Stimulated activated CD8-positive, alpha-beta memory T cell treated with anti-CD3 and anti-CD28 coated beads, Interleukin-12 subunit alpha, Interleukin-12 subunit beta, amount 100 ng/mL, for 24 hours (primary cell): ENCODE data around the gene CST9.
"Not testable (repeated sequence)": the region's sequence is repeated elsewhere in the genome, so short reads cannot be mapped to it uniquely, and the experiment has no call there.

Source experiments
- DNase-seq: peaks from one replicate; pipeline ENCODE4 v3.0.0-alpha.2; 2020; ENCODE audit errors: extremely low read depth

CST9 gene

DNA sequence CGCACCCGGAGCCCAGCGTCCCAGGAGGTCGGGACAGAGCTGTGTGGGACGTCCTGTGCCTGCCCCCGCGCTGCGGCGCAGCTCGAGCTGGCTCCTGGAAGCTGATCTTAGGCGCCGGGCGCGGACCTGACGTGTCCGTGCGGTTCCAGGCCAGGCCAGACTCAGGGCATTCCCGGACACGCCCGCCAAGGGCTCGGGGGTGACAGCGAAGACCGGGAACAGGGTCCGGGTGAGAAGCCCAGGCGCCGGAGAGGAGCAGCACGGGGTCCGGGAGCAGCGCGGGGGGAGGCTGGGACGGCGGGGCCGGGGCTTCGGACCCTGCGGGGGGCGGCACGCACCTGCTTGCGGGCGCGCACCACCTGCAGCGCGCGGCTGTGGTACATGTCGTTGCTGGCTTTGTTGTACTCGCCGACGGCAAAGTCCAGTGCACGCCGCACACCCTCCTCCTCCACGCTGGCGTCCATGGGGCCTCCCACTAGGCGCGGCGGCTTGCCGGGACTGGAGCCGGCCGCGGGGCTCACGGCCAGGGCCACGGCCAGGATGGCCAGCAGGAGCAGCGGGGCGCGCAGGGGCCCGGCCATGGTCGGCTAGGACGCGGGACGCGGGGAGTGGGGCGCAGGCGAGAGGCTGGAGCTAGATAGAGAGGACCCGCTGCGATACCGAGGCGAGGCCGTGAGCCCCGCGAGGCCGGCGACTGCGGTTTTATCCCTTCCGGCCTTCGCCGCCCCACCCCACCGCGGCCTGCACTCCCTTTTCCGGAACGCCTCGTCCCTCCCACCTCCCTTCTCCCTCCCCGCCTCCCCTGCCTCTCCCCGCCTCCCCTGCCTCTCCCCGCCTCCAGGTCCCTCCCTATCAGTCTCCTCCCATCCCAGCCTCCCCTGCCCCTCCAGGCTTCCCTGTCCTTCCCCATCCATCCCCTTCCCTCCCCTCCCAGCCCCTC lies 31.8 kb upstream of the CST9 start, which contains the start of gene CST3:
Gene CST3, minus strand, starts transcription at position 674 of the 940 bp plus-strand sequence. Its CDS starts 93 bp downstream, at position 581.
- DNase-seq: no peak

DNA sequence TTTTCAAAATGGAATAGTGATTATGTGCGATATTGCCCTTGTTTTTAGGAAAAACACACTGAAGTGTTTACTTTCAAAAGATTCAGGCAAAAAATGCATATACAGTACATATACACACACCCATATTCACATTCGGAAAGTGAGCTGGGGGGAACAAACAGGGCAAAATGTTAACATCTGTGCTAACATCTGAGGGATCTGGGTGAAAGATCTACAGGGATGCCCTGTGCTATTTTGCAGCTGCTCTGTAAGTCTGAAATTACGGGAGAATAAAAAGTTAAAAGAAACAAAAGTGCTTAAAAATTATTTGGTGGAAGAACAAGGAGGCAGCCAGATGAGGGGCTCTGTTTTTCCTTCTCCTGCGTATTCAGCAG lies 31.2 kb upstream of the CST9 start:
- no peak for DNase-seq

DNA sequence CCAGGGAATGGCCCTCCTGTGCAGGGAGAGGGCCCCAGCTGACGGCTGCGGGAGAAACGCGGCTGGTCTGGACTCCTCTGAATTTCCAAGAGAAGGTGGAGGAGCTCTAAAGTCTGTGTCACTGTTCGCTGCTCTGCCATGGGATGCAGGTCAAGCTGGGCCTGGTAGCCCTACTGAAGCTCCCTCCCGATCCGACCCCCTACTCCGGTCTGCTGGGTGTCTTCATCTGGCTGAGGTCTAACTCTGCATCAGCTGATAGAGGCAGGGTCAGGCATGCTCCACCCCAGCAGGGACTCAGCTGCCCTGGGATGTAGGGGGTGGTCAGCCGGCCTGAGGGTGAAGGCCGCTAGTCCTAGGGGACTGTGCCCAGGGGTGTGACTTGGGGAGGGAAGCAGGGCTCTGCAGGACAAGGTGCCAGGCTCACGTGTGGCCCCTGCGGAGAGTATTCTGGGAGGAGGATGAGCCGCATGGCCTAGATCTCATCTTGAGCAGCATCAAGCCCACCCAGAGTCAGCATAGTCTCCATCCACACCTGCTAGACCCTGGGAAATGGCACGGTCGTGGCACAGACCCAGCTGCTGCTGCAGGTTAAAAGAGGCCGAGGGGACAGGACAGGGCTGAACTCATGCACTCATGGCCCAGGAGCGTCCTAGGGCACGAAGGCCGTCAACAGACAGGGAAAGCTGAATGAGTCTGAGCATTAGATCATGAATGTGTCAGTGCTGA lies 30.6 kb upstream of the CST9 start:
- DNase-seq: no peak

DNA sequence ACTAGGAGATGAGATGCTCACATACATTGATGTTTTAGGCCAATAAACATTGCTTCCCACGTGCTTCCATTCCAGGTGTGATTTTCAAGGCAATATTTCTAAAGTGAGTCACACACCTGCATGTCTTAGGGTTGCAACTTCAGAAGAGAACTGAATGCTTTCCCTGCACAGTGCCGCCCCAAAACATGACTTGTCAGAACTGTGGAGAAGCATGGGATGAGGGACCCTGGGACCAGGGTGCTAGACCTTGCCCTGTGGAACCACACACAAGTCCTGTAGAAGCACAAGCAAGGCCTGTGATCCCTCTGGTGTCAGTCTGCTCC lies 30.0 kb upstream of the CST9 start:
- not testable (repeated sequence) for DNase-seq

DNA sequence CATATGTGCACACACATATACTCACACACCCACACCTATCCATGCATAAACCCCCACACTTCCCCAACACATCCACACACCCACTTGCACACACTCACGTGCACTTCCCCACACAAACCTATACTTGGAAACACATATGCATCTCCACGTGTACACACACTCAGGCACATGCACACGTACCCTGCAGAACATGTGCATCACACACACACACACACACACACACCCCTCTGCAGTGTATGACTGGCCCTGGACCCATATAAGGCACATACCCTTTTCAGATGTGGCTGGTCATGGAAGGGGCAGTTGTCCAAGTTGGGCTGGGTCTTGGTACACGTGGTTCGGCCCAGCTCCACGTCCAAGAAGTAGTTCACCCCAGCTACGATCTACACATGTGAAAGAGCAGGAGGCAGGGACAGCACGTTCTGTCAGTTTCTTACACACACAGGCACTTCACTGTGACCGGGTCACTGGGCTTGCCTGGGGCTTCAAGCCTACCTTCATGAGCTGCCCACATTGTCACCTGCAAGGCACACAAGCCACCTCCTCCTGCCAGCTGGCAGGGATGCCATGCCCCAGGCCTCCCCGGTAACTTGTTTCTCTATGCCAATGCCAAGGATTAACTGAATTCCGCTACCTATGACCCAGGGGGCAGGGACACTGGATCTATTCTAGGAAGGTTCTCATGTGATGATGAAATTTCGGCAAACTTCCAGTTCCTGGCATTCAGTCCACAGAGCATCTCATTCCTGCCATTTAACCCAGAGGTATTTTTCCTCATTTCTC lies 29.5 kb upstream of the CST9 start:
- no peak for DNase-seq

DNA sequence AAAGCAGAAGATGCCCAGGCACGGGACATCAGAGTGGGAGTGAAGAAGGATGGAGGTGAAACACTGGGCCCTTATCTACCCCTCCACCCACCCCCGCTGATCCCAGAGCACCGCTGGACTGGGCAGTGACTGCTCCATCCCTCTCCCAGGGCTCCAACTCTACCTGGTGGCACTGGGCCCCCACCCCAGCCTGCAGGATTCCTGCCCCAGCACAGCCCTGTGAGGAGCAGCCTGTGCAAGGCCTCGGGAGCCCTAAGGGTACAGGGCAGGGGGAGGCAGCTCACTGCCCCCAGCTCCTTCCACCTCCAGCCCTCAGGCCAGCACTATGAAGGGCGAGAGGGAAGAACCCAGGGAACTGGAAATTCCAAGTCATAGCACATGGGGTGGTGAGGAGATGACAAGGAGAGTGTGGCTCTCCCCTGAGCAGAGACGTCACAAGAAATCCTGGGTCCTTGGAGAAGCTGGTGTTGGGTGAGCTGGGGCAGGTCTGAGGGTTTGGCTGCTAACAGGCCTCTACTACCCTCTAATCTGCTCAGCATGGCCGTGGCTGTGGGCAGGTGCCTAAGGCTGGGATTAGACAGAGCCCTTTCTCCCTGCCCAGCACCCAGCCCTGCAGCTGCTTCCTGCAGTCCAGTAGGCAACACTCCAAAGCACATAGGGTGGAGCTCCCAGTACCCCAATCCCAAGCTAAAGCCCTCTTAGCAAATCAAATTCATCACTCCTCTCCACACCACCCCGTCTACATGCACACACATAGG lies 28.5 kb upstream of the CST9 start:
- DNase-seq: no peak

DNA sequence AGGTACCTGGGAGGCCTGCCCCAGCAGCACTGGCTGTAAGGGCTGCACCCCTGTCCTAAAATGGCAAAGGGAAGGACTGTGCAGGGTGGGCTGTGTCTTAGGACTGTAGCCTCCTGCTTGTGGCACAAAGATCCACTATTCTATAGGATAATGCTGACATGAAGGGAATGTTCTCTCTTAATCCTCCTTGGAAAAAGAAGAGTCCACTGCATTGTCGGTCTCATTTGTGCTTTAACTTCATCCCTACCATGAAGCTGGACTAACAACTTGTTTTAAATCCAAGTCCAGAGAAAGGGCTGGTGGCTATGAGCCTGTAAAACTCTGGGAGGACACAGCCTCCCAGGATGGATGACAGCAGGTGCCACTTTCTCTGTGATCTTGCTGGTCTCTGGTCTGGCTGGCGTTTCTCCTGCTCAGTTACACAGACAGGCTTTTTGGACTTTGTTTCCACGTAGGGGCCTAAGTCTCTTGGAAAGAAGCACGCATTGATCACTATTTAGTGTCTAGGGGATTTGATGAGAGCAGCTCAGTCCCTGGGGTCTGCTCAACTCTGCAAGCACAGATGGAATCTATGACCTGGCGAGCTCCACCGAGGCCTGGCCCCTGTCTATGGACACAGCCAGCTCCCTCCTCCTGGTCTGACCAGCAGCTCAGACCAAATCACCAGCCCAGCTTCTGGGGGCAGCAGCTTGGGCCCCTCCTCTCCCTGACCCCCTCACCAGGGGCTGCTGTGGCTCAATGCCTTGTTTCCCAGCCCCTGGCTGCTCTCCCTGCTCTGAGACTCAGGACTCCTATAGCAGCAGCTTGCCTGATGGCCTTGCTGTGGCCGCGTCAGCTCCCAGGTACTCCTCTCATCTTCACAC lies 27.2 kb upstream of the CST9 start:
- DNase-seq: no peak

DNA sequence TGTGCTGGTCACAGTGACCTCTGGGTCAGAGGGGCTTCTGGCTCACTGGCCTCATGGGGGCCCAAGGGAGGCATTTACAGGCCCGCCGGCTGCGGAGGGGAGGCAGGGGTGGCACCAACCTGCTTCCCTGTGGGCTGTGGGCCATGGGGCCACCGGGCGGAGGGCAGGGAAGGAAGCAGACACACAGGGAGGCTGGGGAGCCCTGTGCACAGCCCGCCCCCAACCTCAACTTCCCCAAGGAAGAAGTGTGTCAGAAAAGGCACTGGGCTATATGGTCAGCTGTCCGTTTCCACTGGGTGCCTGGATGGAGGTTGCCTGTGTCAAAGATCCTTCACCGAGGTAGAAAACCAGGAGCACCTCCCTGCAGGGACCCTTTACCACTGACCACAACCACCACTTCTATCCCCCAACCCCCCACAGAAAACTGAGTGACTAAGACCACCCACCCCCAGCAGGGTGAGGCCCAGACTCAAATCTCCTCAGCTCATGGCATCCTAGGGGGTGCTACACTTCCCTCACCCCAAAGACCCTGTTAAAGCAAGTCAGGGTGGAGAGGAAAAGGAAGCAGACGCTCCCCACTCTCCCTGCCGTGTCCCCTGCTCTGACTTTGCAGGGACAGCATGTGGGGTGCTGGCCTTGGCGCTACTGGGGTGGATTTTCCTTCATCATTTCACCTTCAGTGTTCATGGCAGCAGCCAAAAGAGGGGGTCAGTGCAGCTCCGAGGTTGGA lies 26.4 kb upstream of the CST9 start:
- DNase-seq: no peak

DNA sequence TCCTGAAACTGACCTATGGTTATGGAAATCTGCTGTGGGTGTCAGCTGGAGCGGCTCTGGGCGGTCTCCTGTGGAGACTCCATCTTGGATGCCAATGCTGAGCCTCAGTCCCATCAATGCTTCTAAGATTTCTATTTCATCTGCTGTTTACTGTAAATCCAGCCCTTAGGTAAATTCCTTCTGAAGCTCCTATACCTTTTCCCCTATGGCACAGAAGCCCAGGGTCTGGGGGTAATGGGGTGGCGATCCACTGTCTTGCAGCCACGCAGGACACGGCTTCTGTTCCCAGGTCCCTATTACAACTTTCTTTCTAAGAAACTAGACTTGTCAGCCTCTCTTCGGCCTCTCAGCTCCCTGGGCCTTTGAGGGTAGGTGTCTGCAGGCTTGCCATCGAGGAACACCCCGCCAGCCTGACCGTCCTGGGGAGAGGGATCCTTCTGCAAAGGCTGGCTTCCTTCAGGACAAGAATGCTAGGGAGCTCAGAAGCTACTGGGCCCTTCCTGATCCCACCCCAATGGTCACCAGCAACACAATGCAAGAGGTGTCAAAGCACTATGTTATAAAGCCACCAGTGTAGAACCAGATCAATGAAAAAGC lies 25.6 kb upstream of the CST9 start:
- DNase-seq: no peak

DNA sequence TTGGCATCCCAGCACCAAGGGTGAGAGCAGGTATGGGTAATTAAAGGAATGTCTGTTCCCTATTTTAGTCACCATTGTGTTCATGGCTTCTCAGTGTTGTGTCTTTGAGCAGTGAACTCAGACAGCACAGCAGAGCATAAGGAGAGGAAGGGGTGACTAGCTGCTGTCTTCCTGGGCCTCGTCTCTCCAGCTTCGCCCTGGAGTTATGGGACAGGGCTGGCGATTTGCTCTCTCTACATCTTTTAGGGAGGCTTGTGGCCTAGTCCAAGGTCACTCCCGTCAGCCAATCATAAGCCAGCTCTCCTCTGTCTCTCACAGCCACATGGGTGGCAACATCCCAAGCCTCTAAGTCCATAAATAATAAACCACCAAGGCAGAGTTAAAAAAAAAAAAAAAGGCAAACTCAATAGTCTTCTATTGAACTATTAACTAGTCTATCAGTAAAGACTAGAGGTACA lies 24.7 kb upstream of the CST9 start:
- no peak for DNase-seq

DNA sequence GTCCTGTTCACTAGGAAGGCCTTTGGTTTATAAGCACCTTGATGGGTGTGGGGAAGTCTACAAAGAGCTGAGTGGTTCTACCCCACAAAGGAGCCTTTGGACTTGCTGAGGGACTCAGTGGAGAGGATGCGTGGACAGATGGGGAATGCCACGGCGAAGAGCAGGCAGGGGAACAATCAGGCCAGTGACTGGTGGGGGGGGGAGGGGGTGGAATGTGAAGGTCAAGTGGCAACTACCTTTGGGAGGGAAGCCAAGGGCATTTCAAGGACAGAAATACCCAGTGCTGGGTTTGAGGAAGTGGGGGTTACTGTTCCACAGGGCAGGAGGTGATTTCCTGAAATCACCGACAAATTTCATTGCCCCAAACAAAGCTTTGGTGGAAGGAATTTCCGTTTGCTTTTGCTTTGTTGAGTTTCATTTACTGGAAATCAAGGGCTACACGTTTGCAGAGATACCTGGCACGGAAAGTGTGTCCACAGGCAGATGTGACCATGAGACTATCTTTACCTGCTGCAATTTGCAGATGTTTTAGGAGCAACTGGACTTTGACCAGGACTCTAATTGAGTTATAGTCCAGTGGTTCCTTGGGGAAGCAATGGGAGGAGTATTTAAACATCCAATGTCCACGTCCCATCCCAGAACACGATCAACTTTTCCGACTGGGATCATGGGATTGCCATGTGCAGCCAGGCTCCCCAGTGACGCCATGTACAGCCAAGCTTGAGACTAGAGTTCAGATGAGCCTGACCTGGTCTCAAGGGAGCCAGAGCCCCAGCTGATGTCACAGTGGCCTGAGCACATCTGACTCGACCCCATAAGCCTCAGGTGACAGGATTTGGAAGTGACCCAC lies 24.1 kb upstream of the CST9 start:
- DNase-seq: no peak

DNA sequence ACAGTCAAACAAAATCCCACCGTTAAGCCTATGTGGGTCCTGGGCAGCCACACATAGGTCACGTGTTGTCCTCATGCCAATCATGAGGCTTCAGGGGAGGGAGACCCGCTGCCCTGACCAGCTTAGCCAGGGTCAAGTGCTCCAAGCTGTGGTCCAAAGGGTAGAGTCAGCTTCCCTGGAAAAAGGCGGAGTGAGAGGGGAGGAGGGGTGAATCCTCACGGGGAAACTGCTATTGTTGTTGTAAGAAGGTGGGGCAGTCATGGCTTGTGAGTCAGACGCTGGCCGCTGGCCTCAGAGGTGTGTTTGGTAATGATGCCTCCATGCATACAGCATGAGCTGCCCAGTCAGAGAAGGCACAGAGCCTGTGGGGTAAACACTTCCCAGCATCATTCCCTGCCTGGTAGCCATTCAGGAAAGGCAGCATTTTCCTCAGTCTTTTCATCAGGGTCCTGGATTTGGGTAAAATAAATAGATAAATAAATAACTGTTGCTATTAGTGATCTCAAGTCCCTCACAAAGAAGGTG lies 23.4 kb upstream of the CST9 start:
- no peak for DNase-seq

DNA sequence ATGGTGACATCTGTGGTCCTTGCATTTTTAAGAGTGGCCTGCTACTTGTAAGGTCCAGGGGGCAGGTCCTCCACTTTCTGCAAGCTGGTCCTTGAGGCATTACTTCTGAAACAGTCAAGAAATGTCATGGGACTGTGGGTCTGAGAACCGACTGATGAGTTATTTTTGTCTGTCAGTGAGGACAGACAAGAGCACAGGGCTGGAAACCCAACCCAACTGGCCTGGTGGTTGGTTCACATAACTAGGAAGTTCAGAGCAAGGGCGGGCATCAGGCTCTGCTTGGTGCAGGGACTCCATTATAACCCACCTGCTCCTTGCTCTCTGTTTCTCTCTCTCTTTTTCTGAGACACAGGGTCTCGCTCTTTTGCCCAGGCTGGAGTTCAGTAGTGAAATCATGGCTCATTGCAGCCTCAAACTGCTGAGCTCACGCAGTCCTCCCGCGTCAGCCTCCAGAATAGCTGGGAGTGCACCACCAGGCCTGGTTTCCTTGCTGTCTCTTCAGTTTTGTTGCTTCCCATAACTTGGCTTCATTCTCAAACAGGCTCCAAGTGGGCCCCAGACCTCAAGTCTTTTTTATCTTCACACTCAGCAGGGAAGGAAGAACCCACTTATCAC lies 22.8 kb upstream of the CST9 start:
- no peak for DNase-seq

DNA sequence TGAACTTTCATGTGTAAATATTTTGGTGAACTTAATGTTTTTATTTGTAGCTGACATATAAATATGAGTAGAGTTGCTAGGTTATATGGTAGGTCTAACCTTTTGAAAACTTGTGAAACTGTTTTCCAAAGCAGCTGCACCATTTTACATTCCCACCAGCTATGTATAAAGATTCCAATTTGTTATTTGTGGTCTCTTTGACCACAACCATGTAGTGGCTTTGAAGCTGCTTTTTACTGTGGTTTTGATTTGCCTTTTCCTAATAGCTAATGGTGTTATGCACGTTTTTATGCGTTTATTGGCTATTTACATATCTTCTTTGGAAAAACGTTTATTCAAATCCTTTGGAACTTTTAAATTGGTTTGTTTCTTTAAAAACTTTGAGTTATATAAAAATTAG lies 21.8 kb upstream of the CST9 start:
- no peak for DNase-seq

DNA sequence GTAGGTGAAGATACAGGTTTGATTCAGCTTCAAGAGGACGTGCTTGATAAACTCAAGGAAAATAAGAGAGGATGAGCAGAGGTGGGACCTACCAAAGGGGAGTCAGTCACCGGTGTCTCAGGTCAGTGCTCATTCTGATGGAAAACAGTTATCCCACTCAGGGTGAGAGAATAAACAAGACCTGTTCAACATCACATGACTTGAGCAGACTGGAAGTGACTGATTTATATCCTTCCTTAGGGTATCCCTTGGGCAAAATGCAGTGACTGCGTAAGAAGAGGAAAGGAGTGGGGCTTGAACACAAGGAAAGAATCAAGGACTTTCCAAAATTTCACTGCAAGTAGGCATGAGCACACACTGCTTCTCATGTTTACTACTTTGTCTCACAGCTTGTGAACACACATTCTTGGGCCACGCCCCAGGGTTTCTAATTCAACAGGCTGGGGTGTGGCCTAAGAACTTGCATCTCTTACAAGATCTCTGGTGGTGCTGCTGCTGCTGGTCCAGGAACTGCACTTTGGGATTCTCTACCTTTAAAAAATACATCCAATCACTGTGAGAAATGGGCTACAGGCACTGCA lies 20.4 kb upstream of the CST9 start:
- DNase-seq: no peak

DNA sequence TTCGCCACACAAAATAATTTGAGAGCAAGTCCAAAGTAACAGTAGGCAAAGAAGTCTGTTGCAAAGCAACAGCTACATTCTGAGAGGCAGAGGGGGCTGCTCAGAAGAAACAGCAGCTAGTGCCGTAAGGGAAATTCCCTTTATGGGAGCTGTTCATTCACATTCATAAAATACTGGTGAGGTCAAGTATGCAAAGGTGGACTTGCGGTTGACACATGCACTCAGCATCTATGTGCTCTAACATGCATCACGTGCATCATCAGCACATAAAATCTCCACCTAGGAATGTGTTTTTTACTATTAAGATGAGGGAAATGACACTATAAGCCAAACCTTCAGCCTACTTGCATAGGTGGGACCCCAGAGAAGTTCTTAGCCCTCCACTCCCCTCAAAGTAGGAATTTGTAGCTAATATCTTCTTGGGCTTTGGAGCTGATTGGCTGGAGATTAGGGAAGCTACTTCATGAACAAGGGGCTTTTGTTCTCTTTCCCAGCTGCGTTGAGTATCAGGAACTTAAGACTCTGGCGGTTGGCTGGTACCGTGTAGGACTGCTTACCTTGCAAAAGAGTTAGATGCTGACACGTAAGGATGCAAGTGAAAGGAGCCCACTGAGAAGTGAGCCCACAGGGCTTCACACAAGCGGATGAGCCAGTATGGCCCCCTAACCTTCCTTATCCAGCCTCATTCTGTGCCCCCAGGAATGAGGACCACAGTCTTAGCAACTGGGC lies 19.7 kb upstream of the CST9 start:
- DNase-seq: no peak

DNA sequence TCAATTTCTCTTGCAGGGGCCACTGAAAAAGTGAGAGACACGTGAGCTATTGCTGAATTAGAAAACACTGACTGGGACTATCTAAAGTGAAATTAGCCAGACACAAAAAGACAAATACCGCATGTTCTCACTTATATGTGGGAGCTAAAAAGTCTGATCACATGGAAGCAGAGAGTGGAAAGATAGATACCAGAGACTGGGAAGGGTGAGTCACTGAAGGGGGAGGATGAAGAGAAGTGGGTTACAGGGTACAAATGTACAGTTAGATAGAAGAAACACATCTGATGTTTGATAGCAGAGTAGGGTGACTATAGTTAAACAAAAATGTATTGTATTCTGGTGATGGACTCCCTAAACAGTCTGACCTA lies 18.6 kb upstream of the CST9 start:
- no peak for DNase-seq
